ENCODE data around the gene NISCH.

Gene NISCH

GRCh38 chr3:52455283-52456168 is at the start of gene NISCH:
Gene NISCH, plus strand, starts transcription at chr3:52455604. Its CDS starts 38 bp downstream, at chr3:52455642.
- peak; percentile 96 to 99 for DNase-seq (ENCODE audit: low read depth in 1 of 2, low spot score in 1 of 2)

GRCh38 chr3:52406231-52406661 is 49.2 kb upstream of the NISCH start:
- no peak for DNase-seq (ENCODE audit: low read depth in 1 of 2, low spot score in 1 of 2)

- no peak for DNase-seq (ENCODE audit: low read depth in 1 of 2, low spot score in 1 of 2)
Observed at GRCh38 chr3:52406791-52407510, 48.5 kb upstream of the NISCH start.

GRCh38 chr3:52407779-52408178 is 47.6 kb upstream of the NISCH start:
- DNase-seq (ENCODE audit: low read depth in 1 of 2, low spot score in 1 of 2), result no peak

- DNase-seq (ENCODE audit: low read depth in 1 of 2, low spot score in 1 of 2), result no peak
Observed at GRCh38 chr3:52408466-52408865, 46.9 kb upstream of the NISCH start.

- no peak for DNase-seq (ENCODE audit: low read depth in 1 of 2, low spot score in 1 of 2)
Observed at GRCh38 chr3:52415800-52416199, 39.6 kb upstream of the NISCH start.

GRCh38 chr3:52420388-52420787 is 35.0 kb upstream of the NISCH start:
- DNase-seq (ENCODE audit: low read depth in 1 of 2, low spot score in 1 of 2), result no peak

- no peak for DNase-seq (ENCODE audit: low read depth in 1 of 2, low spot score in 1 of 2)
Observed at GRCh38 chr3:52422669-52423068, 32.7 kb upstream of the NISCH start.

- DNase-seq (ENCODE audit: low read depth in 1 of 2, low spot score in 1 of 2), result no peak
Observed at GRCh38 chr3:52423173-52423572, 32.2 kb upstream of the NISCH start.

GRCh38 chr3:52428151-52429005 is 27.0 kb upstream of the NISCH start:
- DNase-seq (ENCODE audit: low read depth in 1 of 2, low spot score in 1 of 2), result no peak

GRCh38 chr3:52429031-52429430 is 26.4 kb upstream of the NISCH start:
- no peak for DNase-seq (ENCODE audit: low read depth in 1 of 2, low spot score in 1 of 2)

GRCh38 chr3:52429779-52430415 is 25.5 kb upstream of the NISCH start:
- no peak for DNase-seq (ENCODE audit: low read depth in 1 of 2, low spot score in 1 of 2)

GRCh38 chr3:52430416-52430810 is 25.0 kb upstream of the NISCH start:
- DNase-seq (ENCODE audit: low read depth in 1 of 2, low spot score in 1 of 2), result no peak

GRCh38 chr3:52431459-52432223 is 23.8 kb upstream of the NISCH start:
- DNase-seq (ENCODE audit: low read depth in 1 of 2, low spot score in 1 of 2), result no peak

- no peak for DNase-seq (ENCODE audit: low read depth in 1 of 2, low spot score in 1 of 2)
Observed at GRCh38 chr3:52432225-52432624, 23.2 kb upstream of the NISCH start.

- DNase-seq (ENCODE audit: low read depth in 1 of 2, low spot score in 1 of 2), result no peak
Observed at GRCh38 chr3:52432691-52433141, 22.7 kb upstream of the NISCH start.

- no peak for DNase-seq (ENCODE audit: low read depth in 1 of 2, low spot score in 1 of 2)
Observed at GRCh38 chr3:52433328-52433995, 21.9 kb upstream of the NISCH start.

GRCh38 chr3:52433996-52434479 is 21.4 kb upstream of the NISCH start:
- DNase-seq (ENCODE audit: low read depth in 1 of 2, low spot score in 1 of 2), result no peak

- no peak for DNase-seq (ENCODE audit: low read depth in 1 of 2, low spot score in 1 of 2)
Observed at GRCh38 chr3:52434491-52435115, 20.8 kb upstream of the NISCH start.
